H9 (cell line): Measurements from ENCODE around the gene TMIE. TPM values are rescaled to one million over a fixed set of nuclear protein-coding genes. Genes with fewer than 3 reads are reported as not detected.

Source experiments
- DNase-seq: peaks from one replicate; pipeline ENCODE4 v3.0.0-alpha.2; 2017
- H2AFZ ChIP-seq: one replicate; pipeline ENCODE4 v1.6.1; 2013; ENCODE audit warnings: mild to moderate bottlenecking, low read length, control low read depth, moderate library complexity
- H2AK5ac ChIP-seq: 2 replicates; pipeline ENCODE4 v1.6.1; 2013; ENCODE audit warnings: low read length, control low read depth, mixed read lengths; ENCODE audit not compliant: insufficient read length
- H2BK120ac ChIP-seq: one replicate; pipeline ENCODE4 v1.6.1; 2013; ENCODE audit warnings: low read depth, mild to moderate bottlenecking, low read length, control low read depth, inconsistent platforms; ENCODE audit not compliant: poor library complexity, severe bottlenecking
- H2BK12ac ChIP-seq: 2 replicates; pipeline ENCODE4 v1.6.1; 2013; ENCODE audit warnings: low read length, control low read depth, mixed read lengths, low read depth; ENCODE audit not compliant: insufficient read length
- H2BK15ac ChIP-seq: 2 replicates; pipeline ENCODE4 v1.6.1; 2013; ENCODE audit warnings: low read depth, low read length, control low read depth
- H2BK20ac ChIP-seq: one replicate; pipeline ENCODE4 v1.6.1; 2013; ENCODE audit warnings: low read depth, mild to moderate bottlenecking, low read length, control low read depth, inconsistent platforms; ENCODE audit not compliant: poor library complexity, severe bottlenecking
- H2BK5ac ChIP-seq: 2 replicates; pipeline ENCODE4 v1.6.1; 2013; ENCODE audit warnings: low read length, control low read depth, mixed read lengths; ENCODE audit not compliant: insufficient read length
- H3K14ac ChIP-seq: 2 replicates; pipeline ENCODE4 v1.6.1; 2013; ENCODE audit warnings: low read length, control low read depth; ENCODE audit not compliant: insufficient read depth
- H3K18ac ChIP-seq: 2 replicates; pipeline ENCODE4 v1.6.1; 2013; ENCODE audit warnings: low read depth, mild to moderate bottlenecking, mixed read lengths, low read length, control low read depth; ENCODE audit not compliant: insufficient read length
- H3K23ac ChIP-seq: 2 replicates; pipeline ENCODE4 v1.6.1; 2013; ENCODE audit warnings: low read length, control low read depth, mixed read lengths, low read depth; ENCODE audit not compliant: insufficient read length
- H3K23me2 ChIP-seq: 2 replicates; pipeline ENCODE4 v1.6.1; 2013; ENCODE audit warnings: low read depth, mild to moderate bottlenecking, mixed read lengths, low read length, control low read depth; ENCODE audit not compliant: insufficient read length, poor library complexity, severe bottlenecking
- H3K27ac ChIP-seq: 2 replicates; pipeline ENCODE4 v1.5.1; 2013; ENCODE audit warnings: low read length, control low read depth, mixed read lengths, low read depth; ENCODE audit not compliant: insufficient read length
- H3K27me3 ChIP-seq: 2 replicates; pipeline ENCODE4 v1.6.1; 2013; ENCODE audit warnings: low read length, control low read depth, inconsistent platforms; ENCODE audit not compliant: insufficient read depth
- H3K4ac ChIP-seq: 2 replicates; pipeline ENCODE4 v1.6.1; 2013; ENCODE audit warnings: low read depth, mild to moderate bottlenecking, control low read depth, inconsistent platforms, low read length, moderate library complexity
- H3K4me1 ChIP-seq: 2 replicates; pipeline ENCODE4 v1.6.1; 2013; ENCODE audit warnings: low read length, control low read depth, inconsistent platforms; ENCODE audit not compliant: insufficient read depth
- H3K4me2 ChIP-seq: 2 replicates; pipeline ENCODE4 v1.6.1; 2013; ENCODE audit warnings: low read length, control low read depth, mixed read lengths; ENCODE audit not compliant: insufficient read length, insufficient read depth
- H3K56ac ChIP-seq: 2 replicates; pipeline ENCODE4 v1.6.1; 2013; ENCODE audit warnings: low read depth, mild to moderate bottlenecking, mixed read lengths, low read length, control low read depth; ENCODE audit not compliant: insufficient read length
- H3K79me1 ChIP-seq: 2 replicates; pipeline ENCODE4 v1.6.1; 2013; ENCODE audit warnings: low read depth, mild to moderate bottlenecking, moderate library complexity, low read length, control low read depth, inconsistent platforms; ENCODE audit not compliant: insufficient read depth, poor library complexity, severe bottlenecking
- H3K79me2 ChIP-seq: 2 replicates; pipeline ENCODE4 v1.6.1; 2013; ENCODE audit warnings: low read length, control low read depth, inconsistent platforms; ENCODE audit not compliant: insufficient read depth
- H3K9ac ChIP-seq: 2 replicates; pipeline ENCODE4 v1.6.1; 2013; ENCODE audit warnings: low read length, control low read depth, mixed read lengths; ENCODE audit not compliant: insufficient read length; ENCODE audit errors: extremely low read depth
- H3K9me3 ChIP-seq: one replicate; pipeline ENCODE4 v1.6.1; 2013; ENCODE audit warnings: low read depth, low read length, inconsistent platforms; ENCODE audit not compliant: control insufficient read depth
- H3T11ph ChIP-seq: one replicate; pipeline ENCODE4 v1.6.1; 2013; ENCODE audit warnings: mild to moderate bottlenecking, low read length, control low read depth, inconsistent platforms
- H4K20me1 ChIP-seq: one replicate; pipeline ENCODE4 v1.6.1; 2013; ENCODE audit not compliant: control insufficient read depth, insufficient read length, insufficient read depth
- H4K5ac ChIP-seq: 2 replicates; pipeline ENCODE4 v1.6.1; 2013; ENCODE audit warnings: low read depth, mild to moderate bottlenecking, mixed read lengths, low read length, control low read depth; ENCODE audit not compliant: insufficient read length
- H4K8ac ChIP-seq: replicated peaks from 2 replicates; pipeline ENCODE4 v1.6.1; 2013; ENCODE audit warnings: low read length, control low read depth, mixed read lengths, low read depth; ENCODE audit not compliant: insufficient read length
- H4K91ac ChIP-seq: 2 replicates; pipeline ENCODE4 v1.6.1; 2013; ENCODE audit warnings: low read depth, mild to moderate bottlenecking, moderate library complexity, mixed read lengths, low read length, control low read depth; ENCODE audit not compliant: insufficient read length
- H3K27ac Mint-ChIP-seq, 3 experiments: 2 replicates in 2 of 3; 3 replicates in 1 of 3; pipeline ENCODE4 v1.8.0; 2020 to 2021; ENCODE audit warnings: mixed read lengths in 3 of 3, mild to moderate bottlenecking in 1 of 3, moderate library complexity in 1 of 3
- H3K27me3 Mint-ChIP-seq: 2 replicates; pipeline ENCODE4 v1.8.0; 2021; ENCODE audit warnings: low read depth, mild to moderate bottlenecking, moderate library complexity, mixed read lengths
- H3K36me3 Mint-ChIP-seq, 3 experiments: 2 replicates in 2 of 3; 3 replicates in 1 of 3; pipeline ENCODE4 v1.8.0; 2020 to 2021; ENCODE audit warnings: low read depth in 3 of 3, mixed read lengths in 3 of 3; ENCODE audit not compliant: insufficient read depth in 1 of 3
- H3K4me1 Mint-ChIP-seq, 2 experiments: 2 replicates each; pipeline ENCODE4 v1.8.0; 2020; ENCODE audit warnings: mixed read lengths in 2 of 2
- H3K4me3 Mint-ChIP-seq, 2 experiments: 2 replicates in 1 of 2; 3 replicates in 1 of 2; pipeline ENCODE4 v1.8.0; 2020 to 2021; ENCODE audit warnings: mild to moderate bottlenecking in 2 of 2, mixed read lengths in 2 of 2, moderate library complexity in 1 of 2
- H3K9me3 Mint-ChIP-seq, 2 experiments: 2 replicates in 1 of 2; 3 replicates in 1 of 2; pipeline ENCODE4 v1.8.0; 2020; ENCODE audit warnings: mild to moderate bottlenecking in 2 of 2, mixed read lengths in 2 of 2, moderate library complexity in 1 of 2
- CTCF ChIP-seq: fragments of 200-600 bp; sonication (generic); conservative IDR thresholded peaks from 3 replicates; pipeline ENCODE4 v1.8.0; 2021; ENCODE audit warnings: antibody characterized with exemption, mild to moderate bottlenecking
- WGBS: extraction: QIAGEN DNeasy Blood & Tissue Kit; methylation state at CpG from one replicate; pipeline ENCODE4 v1.1.7; 2013; ENCODE audit warnings: missing lambda C conversion rate, low lambda C conversion rate, mixed read lengths; ENCODE audit not compliant: insufficient read length; ENCODE audit errors: extremely low coverage; 5-methylcytosine and 5-hydroxymethylcytosine counted together
- total RNA-seq: library from RNA; stranded (reverse); gene quantifications from 2 replicates; pipeline ENCODE4 v1.2.1, GENCODE V29; 2021

The TMIE gene
- total RNA-seq, 1 experiment from 2014 or later, result 0.63 TPM

DNA sequence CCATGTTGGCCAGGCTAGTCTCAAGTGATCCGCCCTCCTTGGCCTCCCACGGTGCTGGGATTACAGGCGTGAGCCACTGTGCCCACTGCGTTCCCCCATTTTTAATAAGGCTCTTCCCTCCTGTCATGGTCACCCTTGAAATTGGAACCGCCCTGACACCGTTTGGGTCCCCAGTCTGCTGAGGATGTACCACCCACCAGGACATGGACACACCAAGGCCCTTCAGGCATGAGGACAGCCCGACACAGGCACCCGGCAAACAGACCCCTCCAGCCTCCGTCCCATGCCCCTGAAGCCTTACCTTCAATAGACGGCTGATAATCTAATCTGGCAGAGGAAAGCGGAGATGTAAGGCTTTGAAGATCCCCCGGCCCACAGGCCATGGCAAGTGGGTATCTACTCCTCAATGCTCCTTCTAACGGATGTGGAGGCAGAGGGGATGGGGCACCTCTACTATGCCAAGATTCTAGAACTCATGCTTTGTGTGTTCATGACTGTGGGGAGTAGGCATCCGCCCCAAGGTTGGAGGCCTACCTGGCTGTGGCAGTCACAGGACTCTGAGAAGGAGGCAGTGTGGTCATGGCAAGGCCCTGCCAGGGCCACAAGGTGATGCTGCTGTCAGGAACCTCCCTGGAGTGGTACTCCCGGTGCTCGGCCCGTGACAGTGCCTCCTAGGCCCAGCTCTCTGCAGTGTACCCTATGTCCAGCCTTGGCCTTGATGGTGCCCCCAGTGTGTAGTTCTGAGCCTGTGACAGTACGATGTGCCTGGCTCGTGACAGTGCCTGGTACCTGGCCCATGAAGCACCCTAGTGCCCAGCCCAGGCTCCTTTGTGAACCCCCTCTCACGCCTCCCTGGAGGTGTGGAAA, 35.0 kb downstream of the TMIE start:
- no CpG with 5 or more reads among the region's 20 CpGs for WGBS
- Histone ChIP-seq H3K4me1 (no peaks in the 10 kb centered on the region), H2BK20ac (no peak overlapping the region), H4K91ac (no peak overlapping the region), H4K20me1 (no peaks in the 10 kb centered on the region), H3K23ac (no peak overlapping the region), H3K4me2 (no peak overlapping the region), H3K4ac (no peak overlapping the region), H2AK5ac (no peak overlapping the region), H3K79me1 (no peaks in the 10 kb centered on the region), H3K27ac (no peak overlapping the region), H3K27me3 (no peaks in the 10 kb centered on the region), H3K23me2 (no peaks in the 10 kb centered on the region), H3K9me3 (no peaks in the 10 kb centered on the region), H2AFZ (no peak overlapping the region), H4K8ac (no peak overlapping the region), H2BK12ac (no peak overlapping the region), H2BK15ac (no peak overlapping the region), H2BK5ac (no peak overlapping the region), H3K18ac (no peak overlapping the region), H3K56ac (no peak overlapping the region), H3K79me2 (no peaks in the 10 kb centered on the region), H3T11ph (no peak overlapping the region), H4K5ac (no peak overlapping the region), H3K14ac (no peak overlapping the region), H3K9ac (no peak overlapping the region), H2BK120ac (no peak overlapping the region)
- DNase-seq, result peak; percentile 31
- Mint-ChIP-seq H3K36me3 (no peaks in the 10 kb centered on the region; a peak in 1 of 7 replicates), H3K9me3 (no peaks in the 10 kb centered on the region), H3K4me3 (no peak overlapping the region), H3K27ac (peak overlapping the region in 1 of 3 experiments; percentile 49; a peak in 1 of 7 replicates), H3K4me1 (no peaks in the 10 kb centered on the region), H3K27me3 (peaks cover 7% of the 10 kb centered on the region)
- no peak for TF ChIP-seq CTCF
